ENCODE measurements around the gene ZNF324B. TPM values are rescaled to one million over a fixed set of nuclear protein-coding genes. Genes with fewer than 3 reads are reported as not detected.
"Not testable (repeated sequence)": the region's sequence is repeated elsewhere in the genome, so short reads cannot be mapped to it uniquely, and the experiment has no call there.

Gene ZNF324B
- total RNA-seq, 1 donor from 2014 or later, result 4.6 TPM

- no peak for ATAC-seq
- no peak for DNase-seq (ENCODE audit: low spot score)
Observed at GRCh38 chr19:58477871-58478270, 26.4 kb downstream of the ZNF324B start.

- ATAC-seq (no peak), DNase-seq (ENCODE audit: low spot score) (no peak)
Observed at GRCh38 chr19:58479303-58479702, 27.9 kb downstream of the ZNF324B start.

GRCh38 chr19:58479736-58480480, 28.5 kb downstream of the ZNF324B start:
- DNase-seq (ENCODE audit: low spot score) (no peak), ATAC-seq (no peak)

- DNase-seq (ENCODE audit: low spot score) (no peak), ATAC-seq (no peak)
Observed at GRCh38 chr19:58480481-58480830, 29.0 kb downstream of the ZNF324B start.

- DNase-seq (ENCODE audit: low spot score) (no peak), ATAC-seq (no peak)
Observed at GRCh38 chr19:58480831-58481230, 29.4 kb downstream of the ZNF324B start.

- DNase-seq (ENCODE audit: low spot score), result no peak
- ATAC-seq, result no peak
Observed at GRCh38 chr19:58482372-58482771, 30.9 kb downstream of the ZNF324B start.

- ATAC-seq, result no peak
- no peak for DNase-seq (ENCODE audit: low spot score)
Observed at GRCh38 chr19:58483776-58484175, 32.4 kb downstream of the ZNF324B start.

GRCh38 chr19:58484349-58484748, 32.9 kb downstream of the ZNF324B start:
- not testable (repeated sequence) for DNase-seq (ENCODE audit: low spot score); ATAC-seq

- peak; percentile 6 for ATAC-seq
- no peak for DNase-seq (ENCODE audit: low spot score)
Observed at GRCh38 chr19:58491393-58491792, 40.0 kb downstream of the ZNF324B start.

GRCh38 chr19:58492265-58492664, 40.8 kb downstream of the ZNF324B start:
- ATAC-seq, result no peak

GRCh38 chr19:58497634-58498170, 46.3 kb downstream of the ZNF324B start:
- ATAC-seq, result peak; percentile 1
- peak; percentile 52 for DNase-seq (ENCODE audit: low spot score)

More at GRCh38 chr19:58492265-58492664, 40.8 kb downstream of the ZNF324B start:
- DNase-seq (ENCODE audit: low spot score), result no peak

- ATAC-seq (peak; percentile 4), DNase-seq (ENCODE audit: low spot score) (peak; percentile 71)
Observed at GRCh38 chr19:58498316-58499020, 47.0 kb downstream of the ZNF324B start.

GRCh38 chr19:58499021-58499927, 47.9 kb downstream of the ZNF324B start:
- ATAC-seq, result peak; percentile 85
- peak; percentile 100 for DNase-seq (ENCODE audit: low spot score)

GRCh38 chr19:58500242-58500641, 48.8 kb downstream of the ZNF324B start:
- no peak for ATAC-seq
- DNase-seq (ENCODE audit: low spot score), result peak; percentile 56

Other genes with a start within 250 kb of the ZNF324B start
- 10.0 TPM for gene ZNF544, start 222.7 kb upstream of the ZNF324B start, total RNA-seq
- gene ZNF8, start 172.7 kb upstream of the ZNF324B start, total RNA-seq, result 1.8 TPM
- 14.3 TPM for gene ERVK3-1, start 146.2 kb upstream of the ZNF324B start, total RNA-seq
- 2.4 TPM for gene ZSCAN22, start 124.6 kb upstream of the ZNF324B start, total RNA-seq
- gene A1BG, start 98.1 kb upstream of the ZNF324B start, total RNA-seq, result 1,433 TPM
- 2.4 TPM for gene ZNF497, start 88.9 kb upstream of the ZNF324B start, total RNA-seq
- gene ZNF837, start 70.6 kb upstream of the ZNF324B start, total RNA-seq, result 2.9 TPM
- 311 TPM for gene RPS5, start 64.4 kb upstream of the ZNF324B start, total RNA-seq
- not detected for gene RNF225, start 56.0 kb upstream of the ZNF324B start, total RNA-seq
- 5.8 TPM for gene ZNF584, start 43.0 kb upstream of the ZNF324B start, total RNA-seq
- gene ZNF132, start 11.5 kb upstream of the ZNF324B start, total RNA-seq, result 1.9 TPM
- gene ZNF324, start 15.5 kb downstream of the ZNF324B start, total RNA-seq, result 2.7 TPM
- 2.4 TPM for gene ZNF446, start 24.7 kb downstream of the ZNF324B start, total RNA-seq
- 736 TPM for gene SLC27A5, start 60.4 kb downstream of the ZNF324B start, total RNA-seq
- gene ZBTB45, start 68.2 kb downstream of the ZNF324B start, total RNA-seq, result 5.0 TPM
- gene TRIM28, start 92.4 kb downstream of the ZNF324B start, total RNA-seq, result 84.0 TPM
- 73.4 TPM for gene CHMP2A, start 103.5 kb downstream of the ZNF324B start, total RNA-seq
- gene UBE2M, start 107.0 kb downstream of the ZNF324B start, total RNA-seq, result 20.5 TPM
- gene MZF1, start 121.7 kb downstream of the ZNF324B start, total RNA-seq, result 15.2 TPM

All from left lobe of liver (tissue), 2 donors.